Superior temporal gyrus (tissue), 1 donor: ENCODE measurements around the gene HDHD3.
"Not testable (repeated sequence)": the region's sequence is repeated elsewhere in the genome, so short reads cannot be mapped to it uniquely, and the experiment has no call there.

Experiments
- DNase-seq: peaks from one replicate; pipeline ENCODE4 v3.0.0-alpha.2; 2016; ENCODE audit errors: extremely low spot score

HDHD3 gene, protein sequence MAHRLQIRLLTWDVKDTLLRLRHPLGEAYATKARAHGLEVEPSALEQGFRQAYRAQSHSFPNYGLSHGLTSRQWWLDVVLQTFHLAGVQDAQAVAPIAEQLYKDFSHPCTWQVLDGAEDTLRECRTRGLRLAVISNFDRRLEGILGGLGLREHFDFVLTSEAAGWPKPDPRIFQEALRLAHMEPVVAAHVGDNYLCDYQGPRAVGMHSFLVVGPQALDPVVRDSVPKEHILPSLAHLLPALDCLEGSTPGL

DNA sequence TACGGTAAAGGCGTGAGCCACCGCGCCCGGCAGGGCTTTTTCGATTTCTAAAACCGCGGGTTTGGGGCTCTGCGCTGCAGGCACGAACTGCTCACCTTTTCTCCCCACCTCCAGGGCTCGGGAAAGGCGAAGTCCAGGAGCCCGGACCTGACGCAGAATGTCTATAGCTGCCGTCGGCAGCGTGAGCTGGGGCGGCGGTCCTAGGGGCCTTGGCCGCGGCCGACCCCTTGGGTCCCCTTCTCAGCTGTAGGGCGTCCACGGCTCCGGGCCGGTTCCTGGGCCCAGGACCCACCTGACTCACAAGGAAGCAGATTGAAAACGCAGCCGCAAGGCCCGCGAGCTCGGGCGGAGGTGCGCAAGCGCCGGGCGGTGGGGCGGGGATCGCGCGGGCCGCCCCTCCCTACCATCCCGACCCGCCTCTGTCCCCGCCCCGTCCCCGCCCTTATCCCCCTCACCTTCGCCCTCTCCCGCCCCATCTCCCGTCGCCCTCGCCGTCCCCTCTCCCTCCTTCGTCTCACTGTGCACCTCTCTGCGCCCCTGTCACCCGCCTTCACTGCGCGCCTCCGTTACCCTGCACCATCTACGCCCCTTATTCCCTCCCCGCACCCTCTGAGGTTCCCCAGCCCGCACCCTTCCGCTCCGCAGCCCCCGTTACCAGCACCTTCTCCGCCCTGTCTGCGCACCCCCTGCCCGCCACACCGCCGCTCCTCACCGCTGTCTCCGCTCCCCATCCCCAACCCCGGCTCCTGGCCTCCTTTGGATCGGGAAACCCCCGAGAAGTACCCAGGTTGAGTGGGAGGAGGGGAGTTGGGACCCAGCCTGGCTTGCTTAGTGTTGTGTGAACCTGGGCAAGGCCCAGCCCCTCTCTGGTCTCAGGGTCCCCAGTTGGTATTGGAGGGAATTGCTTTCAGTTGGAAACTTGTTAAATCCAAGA lies at the start of gene HDHD3:
TSS of gene HDHD3 (minus strand) at position 353 of the 934 bp plus-strand sequence. CDS start 2,632 bp downstream, outside the sequence.
- peak; percentile 62 for DNase-seq

DNA sequence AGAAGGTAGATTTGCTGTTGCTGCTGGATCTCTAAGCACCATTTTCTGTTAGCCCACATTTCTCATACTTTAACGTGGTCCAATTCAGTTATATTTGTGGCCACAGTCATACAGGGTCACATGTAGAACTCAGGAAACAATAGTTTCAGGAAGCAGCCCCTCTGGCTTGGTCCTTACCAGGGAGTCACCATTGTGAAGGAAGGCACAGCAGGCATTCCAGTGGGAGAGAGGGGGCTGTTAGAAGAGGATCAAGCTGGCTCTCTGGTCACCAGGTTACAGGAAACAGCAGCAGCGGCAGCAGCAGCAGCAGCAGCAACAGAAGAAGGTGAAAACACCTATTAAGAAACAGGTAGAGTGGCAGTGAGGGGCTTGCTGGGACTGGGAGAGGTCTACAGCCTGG lies 48.3 kb upstream of the HDHD3 start:
- no peak for DNase-seq

DNA sequence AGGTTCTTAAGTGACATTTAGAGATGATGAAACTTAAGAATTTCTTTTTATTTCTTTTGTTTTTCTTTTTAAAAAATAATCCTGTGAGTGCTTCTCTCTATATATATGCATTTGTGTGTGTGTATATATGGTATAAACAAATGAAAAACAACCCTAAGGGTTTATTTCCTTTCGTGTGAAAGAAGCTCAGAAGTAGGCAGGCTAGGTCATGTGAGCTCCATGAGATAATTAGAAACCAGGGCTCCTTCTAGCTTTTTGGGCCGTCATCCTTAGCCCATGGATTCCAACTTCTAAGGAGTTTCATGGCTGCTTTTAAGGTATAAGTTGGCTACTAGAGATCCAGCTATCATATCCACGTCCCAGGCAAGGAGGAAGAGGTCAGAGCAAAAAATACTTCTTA lies 44.9 kb upstream of the HDHD3 start:
- no peak for DNase-seq

DNA sequence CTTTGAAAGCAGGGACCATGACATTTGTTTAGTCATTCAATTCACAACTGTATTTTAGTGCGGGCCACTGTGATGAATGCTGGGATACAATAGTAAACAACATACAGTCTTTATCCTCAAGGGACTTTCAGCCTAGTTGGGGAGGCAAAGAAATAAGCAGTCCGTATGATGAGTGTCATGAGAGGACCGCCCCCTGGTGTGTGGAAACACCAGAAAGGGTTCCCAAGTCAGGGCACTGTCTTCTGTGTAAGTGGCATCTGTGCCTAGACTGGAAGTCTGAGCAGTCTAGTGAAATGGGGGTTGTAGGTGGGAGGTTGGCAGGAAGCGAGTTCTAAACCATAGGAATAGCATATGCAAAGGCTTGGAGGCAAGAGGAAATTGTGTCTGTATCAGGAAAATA lies 40.6 kb upstream of the HDHD3 start:
- no peak for DNase-seq

DNA sequence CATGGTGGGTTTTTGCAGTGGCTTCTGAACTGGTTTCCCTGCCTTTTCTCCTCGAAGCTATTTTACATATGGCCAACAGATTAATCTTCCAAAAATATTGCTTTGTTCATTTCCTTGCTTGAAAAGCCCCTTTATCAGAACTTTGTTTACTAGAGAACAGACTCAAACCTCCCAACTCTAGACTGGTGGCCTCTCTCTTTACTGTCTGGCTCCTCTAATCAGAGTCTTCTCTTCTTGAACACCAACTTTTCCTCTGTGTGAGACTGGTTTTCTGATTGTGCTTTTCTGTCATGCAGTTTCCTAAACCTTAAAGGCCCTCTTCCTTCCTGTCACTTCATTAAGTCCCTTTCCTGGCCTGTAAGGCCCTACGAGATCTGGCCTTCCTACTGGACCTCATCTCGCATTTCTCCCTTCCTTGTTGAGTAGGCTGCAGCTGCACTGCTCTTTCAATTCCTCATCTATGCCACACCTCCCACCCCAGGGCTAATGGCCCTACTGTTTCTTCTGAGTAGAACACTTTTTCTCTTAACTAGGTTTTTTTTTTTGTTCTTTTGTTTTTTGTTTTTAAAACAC lies 39.4 kb upstream of the HDHD3 start:
- DNase-seq: no peak

DNA sequence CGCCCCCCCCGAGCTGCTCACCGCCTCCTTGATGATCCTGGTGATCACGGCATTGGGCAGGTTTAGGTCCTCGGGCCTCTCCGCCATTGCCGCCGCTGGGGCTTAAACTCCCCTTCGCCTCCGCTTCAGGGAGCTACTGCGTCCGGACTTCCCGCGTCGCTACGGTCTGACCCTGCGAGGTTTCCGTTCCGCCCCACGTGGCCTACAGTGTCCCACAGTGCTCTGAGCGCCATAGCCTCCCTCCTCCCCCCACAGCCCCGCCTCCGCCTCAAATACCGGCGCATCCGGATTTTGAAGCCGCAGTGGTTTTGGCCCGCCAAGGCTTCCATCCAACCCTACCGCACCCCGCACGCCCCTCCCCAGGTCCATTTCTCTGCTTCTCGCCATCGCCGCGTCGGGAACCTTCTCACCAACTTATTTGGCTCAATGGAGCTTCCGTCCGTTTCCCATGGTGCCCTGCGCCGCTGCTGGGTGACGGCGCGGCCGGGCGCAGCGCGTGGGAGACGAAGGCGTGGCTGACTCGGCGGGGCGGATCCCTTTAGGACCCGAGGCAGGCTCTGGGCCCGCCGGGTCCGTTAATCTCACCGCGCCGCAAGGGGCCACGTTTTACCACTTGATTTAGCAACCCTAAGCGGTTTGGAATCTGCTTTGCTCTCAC lies 33.5 kb upstream of the HDHD3 start, which contains the start of the genes C9orf43 and POLE3:
TSS of gene C9orf43 (plus strand) at position 541 of the 658 bp plus-strand sequence. CDS start 2,747 bp downstream, outside the sequence.
TSS of gene POLE3 (minus strand) at position 469 of the 658 bp plus-strand sequence. CDS start at position 87, 382 bp downstream.
- peak; percentile 96 for DNase-seq

DNA sequence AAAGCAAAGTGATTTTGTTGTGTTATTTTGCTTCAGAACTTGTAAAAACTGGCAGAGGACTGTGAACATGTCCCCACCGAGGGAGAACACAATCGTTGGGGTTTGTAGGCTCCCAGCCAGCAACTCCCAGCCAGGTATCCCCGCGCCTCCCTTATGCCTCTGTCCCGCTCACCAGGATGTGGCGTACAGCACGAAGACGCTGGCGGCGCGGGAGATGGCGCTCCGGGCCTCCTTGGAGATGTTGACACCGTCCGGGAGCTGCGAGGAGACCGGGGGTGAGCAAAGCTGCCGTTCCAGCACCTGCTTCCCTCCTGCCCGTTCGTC lies 33.1 kb upstream of the HDHD3 start:
- no peak for DNase-seq

DNA sequence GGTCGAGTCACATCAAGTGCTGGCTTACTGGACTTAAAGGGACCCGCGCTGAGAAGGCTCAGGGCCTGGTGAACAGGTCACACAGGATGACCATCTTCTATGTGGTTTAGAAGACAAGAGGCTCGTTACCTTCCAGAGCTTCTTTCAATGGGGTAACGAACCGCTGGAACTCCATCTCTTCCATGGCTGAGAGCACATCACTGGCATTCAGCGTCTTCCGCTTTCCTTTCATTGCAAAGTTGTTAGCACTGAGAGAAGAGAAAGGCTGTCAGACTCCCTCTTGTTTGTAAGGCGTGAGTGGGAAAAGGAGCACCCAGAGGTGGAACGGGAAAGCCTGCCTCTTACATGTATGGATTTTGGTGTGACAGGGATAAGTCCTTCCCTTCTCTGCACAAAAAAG lies 32.7 kb upstream of the HDHD3 start:
- DNase-seq: no peak

DNA sequence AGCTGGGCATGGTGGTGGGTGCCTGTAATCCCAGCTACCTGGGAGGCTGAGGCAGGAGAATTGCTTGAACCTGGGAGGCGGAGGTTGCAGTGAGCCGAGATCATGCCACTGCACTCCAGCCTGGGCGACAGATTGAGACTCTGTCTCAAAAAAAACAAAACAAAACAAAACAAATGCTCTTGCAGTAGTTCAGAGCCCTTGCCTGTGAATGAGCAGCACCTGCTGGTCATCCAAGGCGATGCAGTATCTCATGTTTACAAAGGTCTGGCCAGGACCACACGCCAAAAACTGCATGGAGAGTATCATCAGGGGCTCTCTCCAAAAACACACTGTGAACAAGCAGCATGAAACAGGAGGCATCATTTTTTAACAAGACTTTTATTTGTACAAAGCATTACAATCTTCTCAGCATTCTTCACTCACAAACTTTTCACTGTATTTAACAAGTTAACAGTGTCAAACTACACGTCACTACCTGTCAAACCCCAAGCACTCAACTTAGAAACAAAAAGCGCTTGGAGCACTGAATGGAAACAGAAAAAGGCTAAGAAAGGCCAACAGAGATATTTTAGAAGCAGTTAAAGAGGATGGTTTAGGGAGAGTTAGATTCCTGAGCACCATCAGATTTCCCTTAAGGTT lies 30.2 kb upstream of the HDHD3 start:
- peak; percentile 63 for DNase-seq

DNA sequence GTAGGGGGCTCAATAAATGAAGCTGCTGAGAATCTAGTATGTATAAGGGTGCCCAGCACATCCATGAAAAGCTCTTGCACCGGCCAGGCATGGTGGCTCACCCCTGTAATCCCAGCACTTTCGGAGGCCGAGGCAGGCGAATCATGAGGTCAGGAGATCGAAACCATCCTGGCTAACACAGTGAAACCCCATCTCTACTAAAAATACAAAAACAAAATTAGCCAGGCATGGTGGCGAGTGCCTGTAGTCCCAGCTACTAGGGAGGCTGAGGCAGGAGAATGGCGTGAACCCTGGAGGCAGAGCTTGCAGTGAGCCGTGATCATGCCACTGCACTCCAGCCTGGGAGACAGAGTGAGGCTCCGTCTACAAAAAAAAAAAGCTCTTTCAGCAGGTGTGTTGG lies 29.6 kb upstream of the HDHD3 start:
- DNase-seq: not testable (repeated sequence)

DNA sequence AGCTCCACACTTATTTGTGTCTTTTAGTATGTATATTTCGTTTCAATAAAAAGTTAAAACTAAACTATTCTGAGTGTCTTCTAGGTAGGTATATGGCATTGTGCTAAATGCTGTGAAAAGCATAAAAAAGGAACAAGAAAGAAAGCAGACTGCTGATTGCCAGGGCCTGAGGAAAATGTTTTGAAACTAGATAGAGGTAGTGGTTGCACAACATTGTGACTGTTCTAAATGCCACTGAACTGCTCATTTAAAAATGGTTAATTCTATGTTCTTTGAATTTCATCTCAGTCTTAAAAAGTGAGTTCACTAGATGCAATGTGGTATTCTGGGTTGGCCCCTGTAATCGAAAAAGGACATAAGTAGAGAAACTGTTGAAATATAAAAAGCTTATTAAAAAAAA lies 26.9 kb upstream of the HDHD3 start:
- no peak for DNase-seq

DNA sequence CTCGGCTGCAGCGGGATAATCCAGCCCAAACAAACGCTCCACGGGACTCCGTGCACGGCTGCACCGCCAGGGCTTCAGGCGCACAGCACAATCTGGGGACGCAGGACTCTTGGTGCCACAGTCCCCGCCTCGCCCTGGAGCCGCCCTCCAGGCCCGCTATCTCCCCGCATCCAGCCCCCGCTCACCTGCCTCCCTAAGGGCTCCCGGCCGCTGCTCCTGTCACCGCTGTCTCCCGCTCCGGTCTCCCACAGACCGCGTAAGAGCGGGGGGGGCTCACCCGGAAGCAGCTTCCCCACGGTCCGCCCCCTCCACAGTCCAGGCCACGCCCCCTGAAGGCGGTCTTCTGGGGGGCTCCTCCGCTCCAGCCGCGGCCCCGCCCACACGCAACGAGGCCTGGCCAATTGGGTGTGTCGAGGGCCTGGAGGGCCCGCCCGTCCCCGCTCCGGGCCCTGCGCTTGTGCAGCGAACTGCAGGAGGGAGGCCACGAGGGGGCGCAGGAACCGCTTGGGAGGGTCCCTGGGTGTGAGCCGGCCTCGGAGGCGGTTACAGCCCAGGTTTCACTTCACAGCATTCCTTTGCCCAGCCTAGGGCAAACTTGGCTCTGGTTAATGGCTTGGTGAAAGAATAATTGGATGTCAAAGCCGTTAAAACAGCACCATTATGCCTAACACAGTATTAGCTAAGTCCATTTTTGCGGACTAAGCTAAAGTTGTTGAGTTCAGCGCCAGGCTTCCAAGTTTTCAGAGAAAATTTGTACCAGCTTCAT lies 24.4 kb upstream of the HDHD3 start, which contains the start of gene ALAD:
TSS of gene ALAD (minus strand) at position 258 of the 766 bp plus-strand sequence. CDS start 7,725 bp downstream, outside the sequence.
- DNase-seq: peak; percentile 99

DNA sequence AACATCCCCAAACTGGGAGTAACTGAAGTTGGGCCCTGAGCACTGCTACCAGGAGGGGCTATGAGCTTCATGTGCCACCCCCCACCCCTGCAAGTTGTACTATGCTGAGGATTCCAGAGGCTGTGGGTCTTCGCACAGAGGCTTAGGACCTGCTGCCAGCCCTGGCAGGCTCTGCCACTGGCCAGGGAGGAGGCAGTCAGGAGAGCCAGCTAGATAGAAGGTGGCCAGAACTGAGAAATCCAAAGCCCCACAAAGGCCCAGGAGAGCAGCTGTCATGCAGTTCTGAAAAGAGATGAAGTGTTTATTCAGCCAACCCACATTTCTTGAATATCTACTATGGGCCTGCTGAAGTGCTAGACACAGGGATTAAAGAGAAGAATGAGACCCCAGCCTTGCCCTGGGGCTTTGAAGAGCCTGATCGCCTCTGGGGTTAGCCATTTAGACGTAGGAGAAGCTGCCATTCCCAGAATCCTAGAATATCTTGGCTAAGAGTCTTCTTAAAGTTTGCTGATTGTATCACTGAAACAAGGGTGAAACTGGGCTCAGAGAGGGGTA lies 22.9 kb upstream of the HDHD3 start:
- no peak for DNase-seq

DNA sequence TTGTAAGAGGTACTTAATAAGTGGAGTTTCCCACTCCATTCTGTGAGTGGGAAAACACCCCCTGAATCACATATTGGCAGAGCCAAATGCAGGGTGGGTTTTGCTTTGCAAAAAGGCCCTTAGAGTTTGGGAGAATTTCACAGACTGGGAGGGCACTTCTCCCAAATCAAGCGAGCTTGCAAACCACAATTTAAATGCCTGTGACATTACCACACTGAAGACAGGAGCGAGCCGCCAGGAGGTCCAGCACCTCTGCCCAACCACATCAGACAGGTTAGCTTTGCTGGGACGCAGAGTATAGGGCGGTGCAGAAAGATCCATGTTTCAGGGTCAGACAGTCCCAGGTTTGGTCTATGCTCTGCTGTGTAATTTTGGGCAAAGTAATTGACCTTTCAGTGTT lies 22.0 kb upstream of the HDHD3 start:
- no peak for DNase-seq

DNA sequence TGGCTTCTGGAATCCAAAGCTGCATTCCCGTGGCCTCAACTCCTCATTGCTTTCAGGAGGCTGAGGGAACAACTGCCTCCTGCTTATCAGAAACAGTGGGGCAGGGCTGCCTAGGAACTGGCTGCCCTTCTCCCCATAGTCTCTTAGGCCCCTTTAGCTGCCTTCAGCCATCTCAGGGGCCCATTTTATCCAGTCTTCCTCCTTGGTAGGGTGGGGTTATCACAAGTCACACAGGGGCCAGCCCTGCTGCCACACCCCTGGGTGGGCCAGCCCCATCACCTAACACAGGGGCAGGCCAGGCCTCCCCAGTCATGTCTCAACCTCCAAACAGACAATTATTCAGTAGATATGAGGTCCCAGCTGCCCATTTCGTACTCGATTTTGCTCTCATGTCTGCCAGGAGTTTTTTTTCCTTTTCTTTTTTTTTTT lies 20.4 kb upstream of the HDHD3 start:
- no peak for DNase-seq

DNA sequence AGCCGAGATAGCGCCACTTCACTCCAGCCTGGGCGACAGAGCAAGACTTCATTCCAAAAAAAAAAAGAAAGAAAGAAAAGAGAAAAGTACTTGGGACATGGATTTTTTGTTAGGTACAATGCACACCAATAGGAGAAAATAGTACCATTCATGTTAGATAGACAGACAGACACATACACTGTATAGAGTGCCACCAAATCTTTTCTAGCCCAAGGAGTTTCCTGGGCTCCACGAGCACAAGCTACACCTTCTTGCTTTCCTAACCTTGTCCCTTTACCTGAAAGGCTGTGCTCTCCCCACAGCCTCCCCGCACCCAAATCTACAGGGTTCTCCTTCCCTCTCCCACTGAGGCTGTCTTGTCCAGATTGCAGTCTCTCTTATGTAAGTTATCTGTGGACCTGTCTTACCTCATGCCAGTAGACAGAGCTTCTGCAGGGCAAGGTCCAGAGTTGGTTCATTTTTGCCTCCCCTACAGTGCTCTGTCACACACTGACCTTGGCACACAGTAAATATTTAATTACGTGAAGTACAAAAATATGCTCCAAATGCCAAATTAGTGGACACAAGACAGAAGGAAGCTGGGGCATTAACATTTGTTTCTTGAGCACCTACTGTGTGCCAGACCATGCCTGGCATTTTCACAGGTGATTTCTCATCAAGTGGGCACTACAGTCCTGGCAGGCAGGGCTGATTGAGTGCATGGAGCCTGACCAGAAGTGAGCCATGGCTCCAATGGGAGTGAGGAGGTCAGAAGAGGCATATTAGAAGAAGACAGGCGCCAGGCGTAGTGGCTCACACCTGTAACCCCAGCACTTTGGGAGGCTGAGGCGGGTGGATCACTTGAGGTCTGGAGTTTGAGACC lies 18.4 kb upstream of the HDHD3 start:
- no peak for DNase-seq

DNA sequence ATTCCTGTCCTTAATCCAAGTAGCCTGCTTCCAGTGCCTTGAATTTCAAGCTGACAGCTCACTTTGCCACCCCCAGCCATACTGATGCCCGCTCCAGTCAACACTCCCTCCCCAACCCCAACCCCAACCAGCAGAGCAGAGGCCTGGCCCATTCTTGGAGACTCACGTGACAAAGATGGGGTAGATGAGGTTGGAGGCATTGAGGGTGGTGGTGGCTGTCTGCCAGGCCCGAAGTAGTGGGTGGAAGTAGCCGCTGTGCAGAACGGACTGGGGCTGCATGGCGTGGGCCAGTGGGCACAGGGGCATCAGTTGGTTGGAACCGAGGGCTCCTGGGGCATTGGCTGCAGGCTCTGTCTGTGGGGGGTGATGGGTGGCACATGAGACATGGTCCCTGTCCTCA lies 16.5 kb upstream of the HDHD3 start:
- DNase-seq: no peak

DNA sequence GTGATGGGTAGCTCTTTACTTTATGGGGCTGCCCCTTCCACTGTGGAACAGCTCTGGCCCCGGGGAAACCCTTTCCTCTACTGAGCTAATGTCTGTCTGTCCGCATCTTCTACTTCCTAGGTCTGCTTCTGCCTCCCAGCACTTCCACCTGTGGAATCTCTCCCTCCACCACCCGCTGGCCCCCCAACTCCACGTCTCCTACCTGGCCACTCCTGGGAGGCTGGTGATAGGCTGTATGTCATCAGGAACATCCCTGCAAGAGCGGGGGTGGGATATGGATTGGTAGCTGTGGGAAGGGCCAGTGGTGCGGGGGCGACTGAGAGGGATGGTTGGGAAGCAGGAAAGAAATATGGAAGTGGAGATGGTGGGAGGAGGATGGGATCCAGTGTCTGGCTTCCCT lies 15.1 kb upstream of the HDHD3 start:
- DNase-seq: no peak
